Forelimb muscle (tissue), 1 donor: ENCODE measurements around the gene CCDC7. TPM values are rescaled to one million over a fixed set of nuclear protein-coding genes. Genes with fewer than 3 reads are reported as not detected.
"Not testable (repeated sequence)": the region's sequence is repeated elsewhere in the genome, so short reads cannot be mapped to it uniquely, and the experiment has no call there.

Experiments
- DNase-seq: peaks from one replicate; pipeline ENCODE4 v3.0.0-alpha.2; 2013; ENCODE audit warnings: low read depth
- polyA plus RNA-seq: library from polyadenylated mRNA; unstranded; fragments of 120-200 nt; gene quantifications from one replicate; pipeline ENCODE4 v1.2.1, GENCODE V29; 2013; ENCODE audit not compliant: insufficient read length

Gene CCDC7
- polyA plus RNA-seq, 1 donor, result 3.1 TPM

- not testable (repeated sequence) for DNase-seq
Measured at GRCh38 chr10:32699683-32700082, 253.7 kb downstream of the CCDC7 start.

GRCh38 chr10:32713560-32713959, 267.6 kb downstream of the CCDC7 start:
- no peak for DNase-seq

- no peak for DNase-seq
Measured at GRCh38 chr10:32731527-32731926, 285.6 kb downstream of the CCDC7 start.

- no peak for DNase-seq
Measured at GRCh38 chr10:32738958-32739357, 293.0 kb downstream of the CCDC7 start.

- no peak for DNase-seq
Measured at GRCh38 chr10:32744321-32744720, 298.4 kb downstream of the CCDC7 start.

GRCh38 chr10:32746869-32747268, 300.9 kb downstream of the CCDC7 start:
- no peak for DNase-seq

GRCh38 chr10:32751582-32751981, 305.6 kb downstream of the CCDC7 start:
- no peak for DNase-seq

- DNase-seq, result not testable (repeated sequence)
Measured at GRCh38 chr10:32754900-32755299, 309.0 kb downstream of the CCDC7 start.

GRCh38 chr10:32771217-32771616, 325.3 kb downstream of the CCDC7 start:
- no peak for DNase-seq

- DNase-seq, result no peak
Measured at GRCh38 chr10:32773105-32773504, 327.2 kb downstream of the CCDC7 start.

GRCh38 chr10:32786968-32787367, 341.0 kb downstream of the CCDC7 start:
- no peak for DNase-seq

- no peak for DNase-seq
Measured at GRCh38 chr10:32787690-32788284, 341.8 kb downstream of the CCDC7 start.

GRCh38 chr10:32788359-32788758, 342.4 kb downstream of the CCDC7 start:
- no peak for DNase-seq

- no peak for DNase-seq
Measured at GRCh38 chr10:32790483-32790882, 344.5 kb downstream of the CCDC7 start.

- DNase-seq, result no peak
Measured at GRCh38 chr10:32793033-32793432, 347.1 kb downstream of the CCDC7 start.

- peak; percentile 4 for DNase-seq
Measured at GRCh38 chr10:32795598-32796183, 349.8 kb downstream of the CCDC7 start.

GRCh38 chr10:32797393-32797792, 351.5 kb downstream of the CCDC7 start:
- not testable (repeated sequence) for DNase-seq

GRCh38 chr10:32846974-32847373, 401.0 kb downstream of the CCDC7 start:
- DNase-seq, result no peak

GRCh38 chr10:32851301-32851700, 405.4 kb downstream of the CCDC7 start:
- no peak for DNase-seq

- DNase-seq, result no peak
Measured at GRCh38 chr10:32854435-32854834, 408.5 kb downstream of the CCDC7 start.

- DNase-seq, result no peak
Measured at GRCh38 chr10:32865170-32865569, 419.2 kb downstream of the CCDC7 start.

- no peak for DNase-seq
Measured at GRCh38 chr10:32877915-32878314, 432.0 kb downstream of the CCDC7 start.

- DNase-seq, result no peak
Measured at GRCh38 chr10:32878646-32879045, 432.7 kb downstream of the CCDC7 start.

- no peak for DNase-seq
Measured at GRCh38 chr10:32882076-32882475, 436.1 kb downstream of the CCDC7 start.
